Measurements from ENCODE around the gene ATG4D.

The ATG4D gene

DNA sequence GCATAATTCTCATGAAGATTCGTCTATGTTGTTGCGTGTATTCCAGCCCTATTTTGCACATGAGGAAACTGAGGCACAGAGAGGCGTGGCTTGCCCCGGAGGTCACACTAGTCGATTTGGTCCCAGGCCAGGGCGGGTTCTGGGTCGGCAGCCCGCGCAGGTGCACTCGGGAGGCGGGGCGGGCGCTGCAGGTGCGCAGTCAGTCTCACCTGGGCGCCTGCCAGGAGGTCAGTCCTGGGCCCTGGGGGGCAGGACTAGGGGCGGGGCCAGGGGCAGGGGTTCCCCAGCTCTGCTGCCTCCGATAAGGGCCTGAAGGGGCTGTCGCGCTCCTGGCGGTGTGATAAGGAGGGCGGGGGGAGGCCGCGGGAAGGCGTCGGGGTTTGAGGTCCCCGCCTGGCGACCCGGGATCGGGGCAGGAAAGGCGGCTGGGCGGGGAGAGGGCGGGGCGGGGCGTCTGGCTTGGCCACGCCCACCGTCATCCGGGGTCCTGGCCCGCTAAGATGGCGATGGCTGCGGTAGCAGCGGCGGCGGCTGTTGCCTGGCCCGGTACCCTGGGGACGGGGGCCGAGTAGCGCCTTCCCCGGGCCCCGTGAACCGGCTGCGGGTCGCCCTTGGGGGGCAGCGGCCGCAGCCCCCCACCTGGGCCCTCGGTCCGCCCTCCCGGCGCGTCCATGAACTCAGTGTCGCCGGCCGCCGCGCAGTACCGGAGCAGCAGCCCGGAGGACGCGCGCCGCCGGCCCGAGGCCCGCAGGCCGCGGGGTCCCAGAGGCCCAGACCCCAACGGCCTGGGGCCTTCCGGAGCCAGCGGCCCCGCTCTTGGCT is at the start of gene ATG4D:
Gene ATG4D (plus strand): TSS at position 485 of the 822 bp plus-strand sequence. CDS start 187 bp downstream, at position 672.
- Histone ChIP-seq H3K36me3 (peaks cover 23% of the 10 kb centered on the region), H3K9me3 (no peaks in the 10 kb centered on the region), H3K4me1 (ENCODE audit: control insufficient read depth in 1 of 2, insufficient read depth in 1 of 2, low read depth in 1 of 2, low read length in 1 of 2) (peaks cover 22 to 26% of the 10 kb centered on the region in 2 experiments), H3K27me3 (peaks cover 17% of the 10 kb centered on the region), H3K27ac (peak within 1 kb of the TSS; percentile 83), H3K4me3 (ENCODE audit: low read depth in 1 of 2, low read length in 1 of 2) (peak within 1 kb of the TSS; percentile 82 to 91)
- TF ChIP-seq, protein P1, sequence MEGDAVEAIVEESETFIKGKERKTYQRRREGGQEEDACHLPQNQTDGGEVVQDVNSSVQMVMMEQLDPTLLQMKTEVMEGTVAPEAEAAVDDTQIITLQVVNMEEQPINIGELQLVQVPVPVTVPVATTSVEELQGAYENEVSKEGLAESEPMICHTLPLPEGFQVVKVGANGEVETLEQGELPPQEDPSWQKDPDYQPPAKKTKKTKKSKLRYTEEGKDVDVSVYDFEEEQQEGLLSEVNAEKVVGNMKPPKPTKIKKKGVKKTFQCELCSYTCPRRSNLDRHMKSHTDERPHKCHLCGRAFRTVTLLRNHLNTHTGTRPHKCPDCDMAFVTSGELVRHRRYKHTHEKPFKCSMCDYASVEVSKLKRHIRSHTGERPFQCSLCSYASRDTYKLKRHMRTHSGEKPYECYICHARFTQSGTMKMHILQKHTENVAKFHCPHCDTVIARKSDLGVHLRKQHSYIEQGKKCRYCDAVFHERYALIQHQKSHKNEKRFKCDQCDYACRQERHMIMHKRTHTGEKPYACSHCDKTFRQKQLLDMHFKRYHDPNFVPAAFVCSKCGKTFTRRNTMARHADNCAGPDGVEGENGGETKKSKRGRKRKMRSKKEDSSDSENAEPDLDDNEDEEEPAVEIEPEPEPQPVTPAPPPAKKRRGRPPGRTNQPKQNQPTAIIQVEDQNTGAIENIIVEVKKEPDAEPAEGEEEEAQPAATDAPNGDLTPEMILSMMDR (IDR thresholded peaks at IDR 0.05), result peak; percentile 37

DNA sequence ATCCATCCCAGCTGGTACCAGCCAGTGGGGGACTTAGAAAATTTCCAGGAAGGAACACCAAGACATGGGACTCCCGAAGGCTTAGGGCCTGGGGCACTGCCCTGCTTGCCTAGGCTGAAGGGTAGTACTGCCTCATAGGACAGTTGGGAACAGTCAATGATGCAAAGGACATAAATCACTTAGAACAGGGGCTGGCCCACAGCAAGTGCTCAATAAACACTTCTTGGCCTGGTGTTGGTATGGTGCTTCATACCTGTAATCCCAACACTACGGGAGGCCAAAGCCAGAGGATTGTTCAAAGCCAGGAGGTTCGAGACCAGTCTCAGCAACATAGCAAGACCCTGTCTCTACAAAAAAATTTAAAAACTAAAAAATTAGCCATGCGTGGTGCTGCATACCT is 46.3 kb upstream of the ATG4D start:
- Histone ChIP-seq H3K4me1 (ENCODE audit: control insufficient read depth in 1 of 2, insufficient read depth in 1 of 2, low read depth in 1 of 2, low read length in 1 of 2) (peaks cover 11% of the 10 kb centered on the region in 2 experiments), H3K9me3 (no peaks in the 10 kb centered on the region), H3K4me3 (ENCODE audit: low read depth in 1 of 2, low read length in 1 of 2) (no peak overlapping the region), H3K27me3 (no peaks in the 10 kb centered on the region), H3K27ac (no peak overlapping the region), H3K36me3 (peaks cover 49% of the 10 kb centered on the region)
- TF ChIP-seq, protein P1 (IDR thresholded peaks at IDR 0.05), result no peak

DNA sequence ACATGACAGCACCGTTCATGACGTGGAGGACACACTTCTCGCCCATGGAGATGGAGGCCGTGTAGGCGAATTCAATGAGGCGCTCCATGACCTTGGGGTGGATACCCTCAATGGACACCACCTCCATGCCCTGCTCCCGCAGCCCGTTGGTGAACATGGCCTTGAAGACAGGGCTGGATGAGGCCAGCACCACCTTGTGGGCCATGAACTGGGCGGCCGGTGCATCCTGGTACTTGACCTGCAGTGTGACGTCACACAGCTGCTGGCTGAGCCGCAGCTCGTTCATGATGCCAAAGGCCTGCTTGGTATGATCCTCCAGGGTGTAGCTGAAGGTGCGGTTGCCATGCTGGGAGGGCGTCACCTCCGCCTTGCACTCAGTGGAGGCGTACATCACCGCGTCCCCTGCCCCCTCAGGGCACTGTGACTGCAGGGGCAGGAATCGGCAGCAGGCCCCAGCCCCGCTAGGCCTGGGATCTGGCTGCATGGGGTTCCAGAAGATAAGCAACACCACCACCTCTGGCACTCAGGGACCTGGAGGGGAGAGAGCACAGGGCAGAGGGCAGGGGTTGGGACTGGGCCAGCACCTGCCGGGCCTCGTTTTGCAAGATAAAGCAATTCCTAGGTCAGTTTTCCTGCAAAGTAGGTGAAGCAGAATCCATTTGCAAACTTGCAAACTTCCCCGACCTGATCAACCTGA is 44.0 kb upstream of the ATG4D start:
- Histone ChIP-seq H3K4me1 (ENCODE audit: control insufficient read depth in 1 of 2, insufficient read depth in 1 of 2, low read depth in 1 of 2, low read length in 1 of 2) (peaks cover 11 to 18% of the 10 kb centered on the region in 2 experiments), H3K27me3 (no peaks in the 10 kb centered on the region), H3K36me3 (peaks cover 42% of the 10 kb centered on the region), H3K27ac (no peak overlapping the region), H3K4me3 (ENCODE audit: low read depth in 1 of 2, low read length in 1 of 2) (no peak overlapping the region), H3K9me3 (no peaks in the 10 kb centered on the region)
- TF ChIP-seq, protein P1 (IDR thresholded peaks at IDR 0.05), result no peak

DNA sequence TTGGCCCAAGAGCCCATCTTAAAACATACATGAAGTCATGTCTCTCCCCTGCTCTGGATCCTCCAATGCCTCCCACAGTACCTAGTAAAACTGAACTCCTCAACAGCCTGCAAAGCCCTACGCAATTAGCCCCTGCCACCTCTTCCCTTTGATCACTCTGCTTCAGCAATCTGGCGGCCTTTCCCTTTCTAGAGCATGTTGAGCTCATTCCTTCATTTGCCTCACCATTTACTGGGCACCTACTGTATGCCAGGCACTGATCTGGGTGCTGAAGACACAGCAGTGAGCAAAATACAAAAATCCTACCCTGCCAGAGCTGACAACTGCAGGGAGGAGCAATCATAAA is 43.5 kb upstream of the ATG4D start:
- H3K4me3 ChIP-seq (ENCODE audit: low read depth in 1 of 2, low read length in 1 of 2), result no peak overlapping the region
- peaks cover 11 to 18% of the 10 kb centered on the region in 2 experiments for H3K4me1 ChIP-seq (ENCODE audit: control insufficient read depth in 1 of 2, insufficient read depth in 1 of 2, low read depth in 1 of 2, low read length in 1 of 2)
- H3K27me3 ChIP-seq, result no peaks in the 10 kb centered on the region
- H3K36me3 ChIP-seq, result peaks cover 37% of the 10 kb centered on the region
- TF ChIP-seq, protein P1 (IDR thresholded peaks at IDR 0.05), result no peak
- H3K27ac ChIP-seq, result no peak overlapping the region
- no peaks in the 10 kb centered on the region for H3K9me3 ChIP-seq

DNA sequence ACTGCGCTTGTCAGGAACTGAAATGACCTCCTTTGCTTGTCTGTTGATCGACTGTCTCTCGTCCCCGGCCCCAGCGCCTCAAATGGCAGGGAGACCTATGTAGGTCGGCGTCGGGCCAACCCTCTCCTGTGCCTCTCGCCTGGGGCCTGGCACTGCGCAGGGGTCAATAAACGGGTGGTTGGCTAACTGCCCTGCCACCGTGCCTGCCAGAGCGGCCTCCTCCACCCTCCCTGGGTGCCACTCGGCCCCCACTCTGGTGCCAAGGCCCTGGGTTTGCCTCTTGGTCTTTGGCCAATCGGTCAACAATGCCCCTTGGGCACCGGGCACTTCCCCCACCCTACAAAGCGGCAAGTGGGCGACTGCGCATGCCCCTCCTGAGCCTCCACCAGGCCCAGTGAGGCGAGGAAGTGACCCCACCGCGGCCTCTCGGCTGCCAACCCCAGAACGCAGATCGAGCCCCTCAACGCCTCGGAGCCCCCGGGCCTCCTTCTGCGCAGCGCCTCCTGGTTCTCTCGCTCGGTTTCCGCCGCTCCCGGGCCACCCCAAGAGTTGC is 41.7 kb upstream of the ATG4D start:
- Histone ChIP-seq H3K4me3 (ENCODE audit: low read depth in 1 of 2, low read length in 1 of 2) (peak overlapping the region; percentile 85 to 87), H3K27ac (peak overlapping the region; percentile 85), H3K27me3 (no peaks in the 10 kb centered on the region), H3K9me3 (no peaks in the 10 kb centered on the region), H3K36me3 (peaks cover 24% of the 10 kb centered on the region), H3K4me1 (ENCODE audit: control insufficient read depth in 1 of 2, insufficient read depth in 1 of 2, low read depth in 1 of 2, low read length in 1 of 2) (peaks cover 11 to 18% of the 10 kb centered on the region in 2 experiments)
- TF ChIP-seq, protein P1 (IDR thresholded peaks at IDR 0.05), result no peak
